ENCODE measurements around the gene UBXN10.
A peak's percentile ranks its signal among the peaks of the same experiment; 100 is the strongest.
"Not testable (repeated sequence)": the region's sequence is repeated elsewhere in the genome, so short reads cannot be mapped to it uniquely, and the experiment has no call there.

UBXN10 gene

GRCh38 chr1:20200966-20201365, 15.1 kb downstream of the UBXN10 start:
- DNase-seq (ENCODE audit: low read depth in 1 of 2, low spot score in 1 of 2) = no peak

- no peak for DNase-seq (ENCODE audit: low read depth in 1 of 2, low spot score in 1 of 2)
These were observed 16.3 kb downstream of the UBXN10 start for GRCh38 chr1:20202166-20202565.

GRCh38 chr1:20207546-20207945, 21.6 kb downstream of the UBXN10 start:
- DNase-seq (ENCODE audit: low read depth in 1 of 2, low spot score in 1 of 2) = no peak

- no peak for DNase-seq (ENCODE audit: low read depth in 1 of 2, low spot score in 1 of 2)
These were observed 23.6 kb downstream of the UBXN10 start for GRCh38 chr1:20209471-20209870.

- DNase-seq (ENCODE audit: low read depth in 1 of 2, low spot score in 1 of 2) = no peak
These were observed 25.0 kb downstream of the UBXN10 start for GRCh38 chr1:20210736-20211460.

- no peak for DNase-seq (ENCODE audit: low read depth in 1 of 2, low spot score in 1 of 2)
These were observed 25.6 kb downstream of the UBXN10 start for GRCh38 chr1:20211511-20211931.

- no peak for DNase-seq (ENCODE audit: low read depth in 1 of 2, low spot score in 1 of 2)
These were observed 26.3 kb downstream of the UBXN10 start for GRCh38 chr1:20212085-20212684.

- peak; percentile 10 to 15 for DNase-seq (ENCODE audit: low read depth in 1 of 2, low spot score in 1 of 2)
These were observed 26.9 kb downstream of the UBXN10 start for GRCh38 chr1:20212685-20213331.

GRCh38 chr1:20215716-20216115, 29.8 kb downstream of the UBXN10 start:
- DNase-seq (ENCODE audit: low read depth in 1 of 2, low spot score in 1 of 2) = no peak

GRCh38 chr1:20216574-20216973, 30.7 kb downstream of the UBXN10 start:
- no peak for DNase-seq (ENCODE audit: low read depth in 1 of 2, low spot score in 1 of 2)

- DNase-seq (ENCODE audit: low read depth in 1 of 2, low spot score in 1 of 2) = not testable (repeated sequence)
These were observed 33.2 kb downstream of the UBXN10 start for GRCh38 chr1:20219053-20219452.

- no peak for DNase-seq (ENCODE audit: low read depth in 1 of 2, low spot score in 1 of 2)
These were observed 34.1 kb downstream of the UBXN10 start for GRCh38 chr1:20220036-20220435.

GRCh38 chr1:20223106-20223505, 37.2 kb downstream of the UBXN10 start:
- DNase-seq (ENCODE audit: low read depth in 1 of 2, low spot score in 1 of 2) = no peak

GRCh38 chr1:20223551-20224419, 37.9 kb downstream of the UBXN10 start:
- no peak for DNase-seq (ENCODE audit: low read depth in 1 of 2, low spot score in 1 of 2)

GRCh38 chr1:20224546-20224945, 38.6 kb downstream of the UBXN10 start:
- DNase-seq (ENCODE audit: low read depth in 1 of 2, low spot score in 1 of 2) = no peak

- no peak for DNase-seq (ENCODE audit: low read depth in 1 of 2, low spot score in 1 of 2)
These were observed 41.8 kb downstream of the UBXN10 start for GRCh38 chr1:20227704-20228103.

- DNase-seq (ENCODE audit: low read depth in 1 of 2, low spot score in 1 of 2) = no peak
These were observed 42.5 kb downstream of the UBXN10 start for GRCh38 chr1:20228314-20228825.

- DNase-seq (ENCODE audit: low read depth in 1 of 2, low spot score in 1 of 2) = no peak
These were observed 43.3 kb downstream of the UBXN10 start for GRCh38 chr1:20229171-20229570.

GRCh38 chr1:20232564-20232963, 46.7 kb downstream of the UBXN10 start:
- not testable (repeated sequence) for DNase-seq (ENCODE audit: low read depth in 1 of 2, low spot score in 1 of 2)

- no peak for DNase-seq (ENCODE audit: low read depth in 1 of 2, low spot score in 1 of 2)
These were observed 47.5 kb downstream of the UBXN10 start for GRCh38 chr1:20233394-20233793.

- DNase-seq (ENCODE audit: low read depth in 1 of 2, low spot score in 1 of 2) = no peak
These were observed 48.0 kb downstream of the UBXN10 start for GRCh38 chr1:20233866-20234265.

Measured in stimulated activated CD4-positive, alpha-beta T cell treated with anti-CD3 and anti-CD28 coated beads, Interleukin-15, amount 100 ng/mL, for 1 hour (primary cell).